ENCODE results near the gene PRDM11.

Gene PRDM11

DNA sequence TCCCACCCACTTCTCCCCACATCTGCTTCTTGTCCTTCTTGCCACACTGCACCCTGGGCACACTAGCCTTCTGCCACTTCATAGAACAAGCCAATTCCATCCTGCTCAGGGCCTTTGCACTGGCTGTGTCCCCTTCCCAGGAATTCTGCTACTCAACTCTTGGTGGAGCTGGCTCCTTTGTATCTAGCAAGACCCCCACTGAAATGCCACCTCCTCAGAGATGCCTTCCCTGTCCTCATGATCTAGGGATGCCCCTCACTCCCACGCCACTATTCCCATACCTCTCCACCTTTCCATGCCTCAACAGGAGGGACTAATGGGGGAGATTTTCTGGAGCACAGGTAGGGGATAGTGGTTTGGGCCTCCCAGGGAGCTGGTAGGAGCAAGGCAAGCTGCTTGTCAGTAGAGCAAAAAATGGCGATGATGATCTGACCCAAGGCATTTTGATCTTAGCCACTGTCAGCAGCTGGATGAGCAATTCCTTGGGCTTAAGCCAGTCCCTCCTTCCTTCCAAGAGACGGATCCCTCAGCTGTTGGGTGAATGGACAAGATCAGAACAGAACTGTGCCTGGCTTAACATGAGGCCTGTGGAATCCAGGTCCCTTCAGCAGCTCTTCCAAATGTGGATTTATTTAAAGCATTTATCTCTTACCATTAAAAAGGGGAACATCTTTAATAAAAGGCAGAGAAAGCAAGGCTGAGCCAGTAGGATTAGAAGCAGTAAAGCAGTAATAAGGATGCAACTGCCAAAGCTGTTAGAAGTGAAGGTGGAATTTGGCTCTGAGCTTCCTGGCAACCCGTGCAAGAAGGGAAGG, 4.0 kb upstream of the PRDM11 start:
- DNase-seq, result no peak

DNA sequence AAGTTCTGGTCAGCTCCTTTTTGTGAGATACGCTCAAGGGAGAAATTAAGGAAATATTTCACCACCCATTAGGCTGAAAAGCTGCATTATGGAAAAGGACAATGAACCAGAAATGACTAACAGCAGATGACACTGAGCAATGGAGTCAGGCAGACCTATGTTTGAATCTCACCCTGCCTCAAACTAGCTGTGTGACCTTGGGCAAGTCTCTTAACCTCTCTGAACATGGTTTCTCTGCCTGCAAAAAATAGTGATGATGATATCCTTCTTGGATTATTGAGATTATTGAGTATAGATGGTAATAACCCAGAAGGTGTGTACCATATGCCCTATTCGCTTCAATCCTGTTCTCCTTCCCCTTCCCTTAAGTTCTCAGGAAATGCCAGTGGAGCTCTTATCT, 2.9 kb upstream of the PRDM11 start:
- DNase-seq, result no peak

DNA sequence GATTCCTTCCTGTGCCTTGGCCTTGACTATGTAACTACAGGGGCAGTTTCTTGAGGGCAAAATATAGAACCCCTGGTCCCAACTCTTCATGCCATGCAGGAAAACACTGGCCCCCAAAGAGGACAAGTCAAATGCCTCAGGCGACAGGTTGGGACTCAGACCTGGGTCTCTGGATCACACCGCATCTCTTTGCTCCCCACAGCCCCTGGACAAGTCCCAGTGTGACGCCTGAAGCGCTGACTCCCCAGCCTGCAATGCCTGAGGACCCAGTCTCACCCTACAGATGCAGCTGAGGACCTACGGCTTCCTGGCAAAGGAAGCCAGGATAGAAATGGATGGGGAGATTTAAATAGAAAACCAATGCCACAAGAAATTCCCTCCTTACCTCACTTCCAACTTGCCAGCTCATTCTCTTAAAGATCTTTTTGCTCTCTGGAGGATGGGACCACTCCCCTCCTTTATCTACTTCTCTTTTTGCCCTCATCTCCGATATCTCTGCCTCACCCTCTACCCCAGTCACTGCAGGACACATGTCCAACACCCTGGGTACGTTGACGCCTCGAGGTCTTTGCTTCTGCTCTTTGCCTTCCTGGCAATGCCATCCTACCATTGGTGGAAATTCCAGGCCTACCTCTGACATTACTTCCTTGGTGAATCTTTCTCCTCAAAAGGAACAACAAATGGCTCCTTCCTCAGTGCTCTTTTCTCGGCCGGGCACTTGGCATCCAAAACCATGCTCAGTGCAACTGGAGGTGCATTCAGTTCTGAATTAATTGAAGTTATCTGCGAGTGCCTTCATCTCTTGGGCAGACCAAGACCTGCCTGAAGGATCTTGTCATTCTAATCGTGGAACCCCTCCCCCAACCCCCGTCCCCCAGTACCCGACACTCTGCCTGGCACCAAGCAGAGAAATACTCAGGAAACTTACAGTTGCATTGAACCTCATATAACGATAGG, 2.0 kb upstream of the PRDM11 start:
- DNase-seq, result no peak

DNA sequence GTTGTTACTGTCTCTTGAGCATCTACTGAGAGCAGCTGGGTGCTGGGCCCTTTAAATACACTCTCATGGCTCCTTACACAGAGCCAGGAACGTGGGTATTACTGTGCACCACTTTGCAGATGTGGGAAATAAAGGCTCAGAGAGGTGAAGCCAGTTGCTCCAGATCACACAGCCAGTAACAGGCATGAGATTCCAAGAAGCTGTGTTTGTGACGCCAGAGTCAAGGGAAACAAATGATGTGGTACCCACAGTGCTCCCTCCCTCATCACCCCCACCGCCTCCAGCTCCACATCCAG, 1.4 kb upstream of the PRDM11 start:
- DNase-seq, result no peak

DNA sequence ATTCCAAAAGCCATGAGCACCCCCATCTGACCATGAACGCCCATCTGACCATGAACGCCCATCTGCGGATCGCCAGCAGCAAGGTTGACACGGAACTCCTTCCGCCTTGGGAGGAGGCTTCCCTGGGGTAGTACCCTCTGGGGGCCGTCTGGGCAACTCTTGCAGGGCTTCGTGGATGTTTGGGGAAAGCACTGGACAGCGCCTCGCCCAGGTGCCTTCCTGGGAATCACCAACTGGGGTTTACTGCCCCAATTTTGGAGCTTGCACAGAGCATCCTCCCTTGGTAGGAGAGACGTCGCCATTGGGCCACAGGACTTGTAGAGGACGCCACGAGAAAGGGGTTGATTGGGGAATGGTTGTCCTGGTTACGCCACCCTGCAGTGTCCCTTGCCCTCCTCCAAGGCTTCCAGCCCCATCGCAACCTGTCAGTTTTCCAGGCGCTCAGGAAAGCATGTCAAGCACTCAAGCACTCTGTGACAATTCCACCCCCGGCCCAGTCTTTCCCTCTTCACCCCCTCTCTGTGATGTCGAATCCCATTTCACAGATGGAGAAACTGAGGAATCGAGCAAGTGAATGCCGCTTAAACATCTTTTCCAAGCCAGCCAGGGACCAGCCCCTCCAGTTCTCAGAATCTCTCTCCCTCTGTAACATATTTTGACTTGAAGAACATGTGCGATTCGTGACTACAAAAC, 914 bp upstream of the PRDM11 start:
- DNase-seq, result no peak

DNA sequence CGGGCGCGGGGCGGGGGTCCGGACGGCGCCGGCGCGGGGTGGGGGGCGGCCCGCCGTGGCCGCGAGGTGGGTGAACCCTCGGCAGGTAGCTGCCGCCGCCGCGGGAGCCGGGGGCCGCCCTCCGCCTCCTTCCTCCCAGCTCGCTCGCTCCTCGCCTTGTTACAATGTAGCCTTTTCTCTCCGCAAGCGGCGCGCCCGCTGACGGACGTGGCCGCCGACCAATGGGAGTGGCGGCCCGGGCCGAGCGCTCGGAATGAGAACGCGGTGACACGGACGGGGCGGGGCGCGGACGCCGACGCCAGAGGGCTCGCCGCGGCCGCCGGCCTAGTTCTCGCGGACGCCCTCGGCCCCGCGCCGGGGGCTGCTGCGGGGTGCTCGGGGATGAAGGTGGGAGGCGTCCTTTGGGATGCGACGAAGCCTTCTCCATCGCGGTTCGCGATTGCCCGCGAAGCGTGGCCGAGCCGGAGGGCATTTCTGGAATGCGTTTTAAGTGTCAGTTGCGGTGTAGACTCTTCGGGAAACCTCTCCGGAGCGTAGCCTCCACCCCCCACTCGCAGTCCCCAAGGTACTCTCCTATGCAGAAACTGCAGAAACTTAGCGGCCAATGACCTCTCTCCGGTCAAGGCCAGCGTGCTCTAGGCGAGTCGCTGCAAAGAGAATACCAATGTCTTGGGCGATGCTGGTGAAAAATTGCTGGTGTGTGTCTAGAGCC, 734 bp downstream of the PRDM11 start:
- DNase-seq, result peak; percentile 93

DNA sequence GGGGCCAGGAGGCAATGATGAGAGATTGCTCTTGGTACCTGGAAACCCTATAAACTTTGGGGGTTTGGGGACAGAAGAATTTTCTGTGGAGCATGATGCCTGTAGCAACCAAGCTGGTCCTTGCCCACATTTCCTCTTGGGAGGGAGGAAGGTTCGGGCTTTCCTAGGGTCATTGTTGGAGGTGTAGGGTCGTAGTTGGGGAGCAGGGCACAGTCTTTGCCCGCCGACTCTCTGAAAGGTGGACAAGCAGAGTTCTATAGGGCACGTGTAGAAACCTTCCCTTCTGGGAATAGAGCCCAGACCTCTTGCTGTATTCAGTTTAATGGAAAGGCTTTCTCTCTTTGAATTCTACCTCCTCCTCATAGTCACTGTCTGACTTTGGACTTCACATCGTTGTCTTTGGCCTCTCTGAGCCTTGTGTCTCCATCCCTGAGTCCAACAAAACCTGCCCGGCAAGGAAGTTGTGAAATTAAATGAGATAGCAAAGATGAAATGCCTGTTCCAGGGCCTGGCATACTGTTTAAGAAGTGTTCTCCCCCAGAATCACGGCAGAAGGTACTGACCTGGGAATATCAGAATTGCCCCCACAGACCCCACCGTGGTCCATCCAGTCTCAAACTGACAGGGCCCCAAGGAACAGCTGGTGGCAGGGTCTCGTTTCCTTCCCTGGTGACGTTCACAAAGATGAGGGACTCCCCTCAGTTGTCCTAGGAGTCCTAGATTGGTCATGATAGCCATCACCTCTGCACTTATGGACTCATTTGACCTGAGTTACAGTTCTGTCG, 1.6 kb downstream of the PRDM11 start:
- DNase-seq, result no peak

DNA sequence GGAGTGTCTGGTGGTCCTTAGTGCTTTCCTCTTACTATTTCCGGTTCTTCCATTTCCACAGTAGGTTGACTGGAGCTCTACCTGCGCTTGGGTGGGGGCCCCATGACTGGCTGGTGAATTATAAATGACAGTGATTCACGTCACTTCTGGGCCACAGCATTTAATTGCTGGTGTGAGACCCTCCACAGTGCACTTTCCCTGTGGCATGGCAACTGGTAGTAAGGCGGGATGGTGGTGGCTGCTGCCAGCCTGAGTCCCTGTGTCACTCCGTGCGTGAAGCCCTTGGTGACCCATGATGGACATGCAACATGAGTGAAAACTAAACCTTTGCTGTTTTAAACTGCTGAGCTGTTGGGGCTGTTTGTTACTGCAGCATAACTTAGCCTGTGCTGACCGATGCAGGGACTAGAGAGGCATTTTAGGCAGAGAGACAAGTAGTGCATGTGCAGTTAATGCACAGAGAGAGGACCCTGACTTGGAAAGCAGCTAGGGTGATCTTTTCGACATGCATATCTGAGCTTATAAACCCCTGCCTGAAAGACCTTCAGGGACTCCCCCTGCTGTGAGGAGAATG, 3.1 kb downstream of the PRDM11 start:
- DNase-seq, result no peak

DNA sequence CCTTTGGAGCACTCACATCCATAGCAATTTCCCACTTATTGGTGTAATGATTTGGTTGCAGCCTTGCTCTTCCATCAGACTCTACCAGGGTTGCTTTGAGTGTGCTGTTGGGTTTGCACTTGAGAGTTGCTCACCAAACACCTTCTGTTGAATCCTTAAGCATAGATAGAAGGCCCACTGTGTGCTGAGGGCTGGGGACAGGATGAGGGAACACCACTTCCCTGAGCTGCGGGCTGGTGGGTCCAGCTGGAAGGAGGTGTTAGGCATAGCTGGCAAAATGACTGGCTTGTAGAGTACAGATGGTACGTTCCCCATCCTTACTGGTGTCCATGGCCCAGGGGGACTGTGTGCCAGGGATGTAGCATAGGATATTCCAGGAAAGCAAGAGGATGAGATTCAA, 3.9 kb downstream of the PRDM11 start:
- no peak for DNase-seq

DNA sequence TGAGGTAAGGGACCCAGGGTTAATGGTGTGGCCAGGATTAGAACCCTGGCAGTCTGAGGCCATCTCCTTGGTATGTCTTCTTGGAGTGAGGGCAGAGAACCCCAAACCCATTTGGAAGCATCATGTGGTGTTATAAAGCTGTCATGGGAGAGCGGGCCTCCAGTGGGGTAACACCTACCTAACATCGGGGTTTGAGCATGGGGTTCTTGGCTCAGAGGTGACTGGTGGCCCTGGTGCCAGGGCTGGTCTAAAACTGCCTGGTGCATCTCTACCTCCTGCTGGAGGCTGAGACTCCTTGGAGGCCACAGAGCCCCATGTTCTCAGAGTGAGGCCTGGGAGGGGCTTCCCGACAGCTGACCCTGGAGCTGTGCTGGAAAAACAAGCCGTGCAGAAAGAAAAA, 4.5 kb downstream of the PRDM11 start:
- no peak for DNase-seq

DNA sequence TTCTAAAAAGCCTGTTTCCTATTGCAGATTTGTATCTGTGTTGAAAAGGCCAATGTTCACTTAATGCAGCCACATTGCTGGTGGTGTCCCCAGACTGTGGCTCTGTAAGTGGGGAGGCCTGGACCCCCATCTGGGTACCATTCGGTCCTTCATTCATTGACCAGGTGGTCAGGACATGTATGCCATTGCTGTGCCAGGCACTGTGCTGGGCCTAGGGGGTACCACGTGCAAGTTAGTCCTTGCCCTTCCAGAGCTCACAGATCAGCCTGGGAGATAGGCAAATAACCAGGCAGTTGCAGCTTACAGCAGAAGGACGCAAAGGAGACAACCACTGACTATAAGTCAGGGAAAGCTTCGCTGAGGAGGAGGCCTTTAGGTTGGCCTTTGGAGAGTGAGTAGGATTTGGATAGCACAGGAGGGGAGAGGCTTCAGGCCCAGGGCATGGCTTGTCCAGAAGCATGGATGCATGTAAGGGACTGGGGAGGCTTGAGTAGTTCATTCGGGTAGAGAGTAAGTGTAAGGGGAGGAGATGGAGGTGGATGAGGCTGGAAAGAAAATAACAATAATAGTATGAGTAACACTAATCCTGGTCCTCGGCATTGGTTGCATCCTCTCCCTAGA, 5.0 kb downstream of the PRDM11 start:
- DNase-seq, result no peak

DNA sequence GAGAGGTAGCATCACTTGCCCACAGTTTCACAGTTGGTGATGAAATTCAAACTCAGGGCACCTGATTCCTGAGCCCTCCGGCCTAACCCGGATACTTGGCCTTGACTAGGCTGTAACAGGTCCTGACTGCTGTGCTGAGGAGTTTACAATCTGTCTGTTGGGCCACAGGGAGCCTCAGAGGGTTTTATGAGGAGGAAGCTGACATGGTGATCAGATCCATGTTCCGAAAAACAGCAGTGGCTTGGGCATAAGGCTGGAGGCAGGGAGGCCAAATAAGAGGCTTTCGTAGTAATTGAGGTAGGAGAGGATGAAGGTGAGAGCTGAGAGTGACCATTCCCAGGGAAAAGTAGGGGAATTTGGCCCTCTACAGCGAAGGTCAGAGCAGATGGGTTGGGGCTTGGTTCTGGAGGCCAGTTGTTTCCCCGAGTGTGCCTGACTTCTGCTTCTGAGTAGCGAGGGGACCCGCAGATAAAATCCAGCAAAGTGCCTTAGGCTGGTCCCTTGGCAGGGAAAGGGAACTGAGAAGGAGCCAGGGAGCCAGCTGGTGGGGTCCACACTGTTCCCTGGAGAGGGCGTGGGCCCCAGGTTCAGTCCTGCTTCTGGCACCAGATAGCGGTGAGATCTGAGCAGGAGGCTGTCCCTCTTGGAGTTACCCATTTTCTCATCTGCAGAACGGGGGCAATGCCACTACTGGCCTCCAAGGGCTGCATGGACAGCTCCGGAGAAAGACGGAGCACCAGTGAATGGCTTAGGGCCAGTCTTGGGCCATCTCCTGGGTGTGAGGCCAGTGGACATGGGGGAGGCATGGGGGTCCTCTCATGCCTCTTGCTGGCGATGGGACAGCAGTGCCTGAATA, 6.5 kb downstream of the PRDM11 start:
- DNase-seq, result no peak

DNA sequence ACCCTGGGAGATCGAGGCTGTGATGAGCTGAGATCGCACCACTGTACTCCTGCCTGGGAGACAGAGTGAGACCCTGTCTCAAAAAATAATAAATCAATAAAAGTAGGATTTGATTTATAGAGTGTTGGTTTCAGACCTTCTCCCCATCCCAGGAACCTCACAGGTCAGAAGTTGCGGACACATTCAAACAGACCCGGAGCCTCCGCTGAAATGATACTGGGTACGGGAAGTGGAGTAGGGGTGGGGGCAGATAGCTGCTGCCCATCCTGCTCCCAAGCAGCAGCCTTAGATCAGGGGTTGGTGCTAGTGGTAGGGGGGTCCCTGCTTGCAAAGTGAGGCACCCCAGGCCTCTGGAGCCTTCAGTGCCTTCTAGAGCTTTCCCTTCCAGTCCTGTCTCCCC, 7.8 kb downstream of the PRDM11 start:
- DNase-seq, result no peak

DNA sequence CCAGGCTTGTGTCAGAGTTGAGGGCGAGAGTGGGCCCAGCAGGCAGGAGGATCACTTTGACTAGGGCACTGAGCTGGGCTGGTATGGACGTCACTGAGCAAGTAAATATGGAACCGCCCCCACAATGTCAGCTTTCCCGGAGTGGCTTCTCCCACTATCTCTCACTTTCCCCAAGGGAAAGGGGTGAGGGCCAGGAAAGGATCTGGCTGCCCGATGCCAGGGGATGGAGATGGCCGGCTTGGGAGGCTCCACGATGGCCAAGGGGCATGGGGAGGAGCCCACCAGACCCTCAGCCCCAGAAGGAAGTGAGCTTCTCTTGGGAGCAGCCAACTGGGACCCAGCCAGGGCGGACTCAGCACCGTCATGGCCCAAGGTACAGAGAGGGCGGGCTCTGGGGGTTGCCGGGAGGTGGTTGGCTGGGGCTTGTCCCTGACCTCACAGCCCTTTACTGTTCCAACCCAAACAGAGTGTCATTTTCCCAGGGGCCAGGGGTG, 8.7 kb downstream of the PRDM11 start:
- no peak for DNase-seq

DNA sequence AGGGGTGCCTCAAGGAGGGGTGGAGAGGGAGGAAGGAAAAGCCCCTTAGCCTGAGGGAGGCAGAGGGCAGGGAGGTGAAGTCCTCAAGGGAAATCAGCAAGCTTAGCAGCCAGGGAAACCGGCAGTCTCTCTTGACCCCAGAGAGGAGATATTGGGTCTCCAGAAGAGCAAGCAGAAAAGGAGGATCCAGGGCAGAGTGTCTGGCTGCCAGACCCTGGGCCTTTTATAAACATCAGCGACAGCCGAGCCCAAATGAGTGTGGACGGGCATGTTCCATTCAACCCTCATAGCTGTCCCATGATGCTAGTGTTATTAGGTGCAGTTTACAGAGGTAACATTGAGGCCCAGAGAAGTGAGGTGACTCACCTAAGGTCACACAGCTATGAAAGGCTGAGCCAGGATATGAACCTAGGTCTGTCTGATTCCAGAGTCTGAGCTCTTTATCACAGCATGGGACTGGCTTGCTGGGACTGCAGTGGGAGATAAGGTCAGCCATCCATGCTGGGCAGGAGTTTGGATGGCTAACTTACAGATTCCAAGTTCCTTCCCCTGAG, 9.3 kb downstream of the PRDM11 start:
- DNase-seq, result no peak

DNA sequence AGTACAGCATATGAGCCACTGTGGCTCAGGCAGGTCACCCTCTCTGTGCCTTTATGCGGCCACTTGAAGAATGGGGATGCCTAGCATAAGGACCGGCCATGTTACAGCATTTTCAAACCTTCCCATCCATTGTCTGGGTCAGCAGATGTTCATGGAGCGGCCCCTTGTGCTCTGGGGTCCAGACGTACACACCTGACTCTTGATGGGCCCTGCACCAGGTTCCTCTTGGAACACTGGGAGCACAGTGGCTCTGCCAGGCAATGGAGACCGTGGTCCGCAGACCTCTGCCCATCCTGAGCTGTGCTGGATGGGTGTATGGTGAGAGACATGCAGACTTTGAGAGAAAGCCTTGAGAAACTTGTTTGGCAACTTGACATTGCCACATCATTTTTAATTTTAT, 9.8 kb downstream of the PRDM11 start:
- no peak for DNase-seq

DNA sequence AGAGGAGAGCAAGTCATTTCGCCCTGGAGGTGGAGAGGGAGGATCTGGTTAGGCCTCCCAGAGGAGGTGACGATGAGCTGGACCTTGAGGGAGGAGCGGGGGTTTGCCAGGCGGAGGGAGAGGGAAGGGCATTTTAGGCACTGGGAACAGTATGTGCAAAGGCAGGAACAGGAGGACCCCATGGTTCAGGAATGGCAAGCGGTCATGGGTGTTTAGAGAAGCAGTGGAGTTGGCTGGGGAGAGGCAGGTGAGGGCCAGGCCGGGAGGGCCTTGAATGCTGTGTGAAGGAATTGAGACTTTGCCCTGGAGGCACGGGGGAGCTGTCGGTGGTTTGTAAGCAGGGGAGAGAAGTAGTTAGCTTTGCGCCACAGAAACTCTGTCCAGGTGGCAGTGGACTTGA, 10.3 kb downstream of the PRDM11 start:
- DNase-seq, result no peak

DNA sequence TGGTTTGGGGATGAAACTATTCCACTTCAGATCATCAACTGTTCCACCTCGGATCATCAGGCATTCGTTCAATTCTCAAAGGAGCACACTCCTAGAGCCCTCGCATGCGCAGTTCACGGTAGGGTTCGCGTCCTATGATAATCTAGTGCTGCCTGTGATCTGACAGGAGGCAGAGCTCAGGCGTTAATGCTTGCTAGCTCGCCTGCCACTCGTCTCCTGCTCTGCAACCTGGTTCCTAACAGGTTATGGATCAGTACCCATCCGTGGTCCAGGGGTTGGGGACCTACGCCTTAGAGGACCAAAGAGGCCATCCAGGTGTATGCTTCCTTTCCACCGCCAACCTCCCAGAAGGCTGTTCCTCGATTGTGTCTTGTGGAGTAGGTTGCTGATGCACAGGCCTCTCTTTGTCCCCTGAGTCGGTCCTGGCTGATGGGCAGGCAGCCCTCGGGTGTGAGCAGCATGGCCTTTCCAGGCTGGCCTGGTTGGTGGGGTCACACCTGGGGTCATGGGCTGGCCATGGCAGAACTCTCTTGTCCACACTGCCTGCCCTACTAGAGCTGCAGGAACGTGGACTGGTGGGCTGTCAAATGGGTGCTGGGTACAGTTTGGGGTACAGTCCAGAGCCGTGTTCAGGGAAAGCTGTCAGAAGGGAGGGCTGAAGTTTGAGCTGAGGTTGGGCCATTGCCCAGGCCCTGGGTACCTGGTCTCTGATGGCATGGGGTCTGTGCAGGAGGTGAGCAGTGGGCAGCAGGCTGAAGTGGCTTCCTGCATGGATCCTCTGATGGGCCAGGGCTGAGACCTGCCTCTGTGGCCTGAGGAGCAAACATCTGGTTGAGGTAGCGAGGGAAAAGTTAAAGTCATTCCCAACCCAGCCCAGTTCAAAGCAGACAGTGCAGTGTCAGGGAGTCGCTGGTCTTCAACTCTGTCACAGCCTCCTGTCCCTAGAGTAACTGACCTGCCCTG, 11.1 kb downstream of the PRDM11 start:
- DNase-seq, result no peak

Data from T1000 (cell line).